Large intestine (tissue), 3 donors: ENCODE measurements around the gene SMNDC1. TPM values are rescaled to one million over a fixed set of nuclear protein-coding genes. Genes with fewer than 3 reads are reported as not detected.
"Not testable (repeated sequence)": the region's sequence is repeated elsewhere in the genome, so short reads cannot be mapped to it uniquely, and the experiment has no call there.

Source experiments
- DNase-seq, 2 donors: peaks; one replicate each; pipeline versions ENCODE4 v3.0.0 to v3.0.0-alpha.2; 2013
- H3K27ac ChIP-seq: one replicate; pipeline ENCODE4 v1.5.1; 2013; ENCODE audit warnings: low read length
- H3K27me3 ChIP-seq: 2 replicates; pipeline ENCODE4 v1.6.1; 2013; ENCODE audit warnings: low read length; ENCODE audit not compliant: control insufficient read depth, insufficient read depth
- H3K36me3 ChIP-seq: 2 replicates; pipeline ENCODE4 v1.6.1; 2013; ENCODE audit warnings: low read length; ENCODE audit not compliant: control insufficient read depth, insufficient read depth
- H3K4me1 ChIP-seq: one replicate; pipeline ENCODE4 v1.6.1; 2013; ENCODE audit warnings: low read length; ENCODE audit not compliant: control insufficient read depth, insufficient read depth
- H3K4me3 ChIP-seq: one replicate; pipeline ENCODE4 v1.5.1; 2013; ENCODE audit warnings: low read length
- H3K9me3 ChIP-seq: one replicate; pipeline ENCODE4 v1.6.1; 2013; ENCODE audit warnings: mild to moderate bottlenecking, low read depth, low read length, moderate library complexity; ENCODE audit not compliant: control insufficient read depth
- WGBS: methylation state at CpG from one replicate; pipeline ENCODE4 v1.1.5; 2013; ENCODE audit warnings: low lambda C conversion rate; ENCODE audit not compliant: insufficient coverage; 5-methylcytosine and 5-hydroxymethylcytosine counted together
- polyA plus RNA-seq: library from polyadenylated mRNA; unstranded; fragments of 120-200 nt; gene quantifications from one replicate; pipeline ENCODE4 v1.2.1, GENCODE V29; 2013

SMNDC1 gene
- polyA plus RNA-seq, 1 donor: 33.8 TPM

DNA sequence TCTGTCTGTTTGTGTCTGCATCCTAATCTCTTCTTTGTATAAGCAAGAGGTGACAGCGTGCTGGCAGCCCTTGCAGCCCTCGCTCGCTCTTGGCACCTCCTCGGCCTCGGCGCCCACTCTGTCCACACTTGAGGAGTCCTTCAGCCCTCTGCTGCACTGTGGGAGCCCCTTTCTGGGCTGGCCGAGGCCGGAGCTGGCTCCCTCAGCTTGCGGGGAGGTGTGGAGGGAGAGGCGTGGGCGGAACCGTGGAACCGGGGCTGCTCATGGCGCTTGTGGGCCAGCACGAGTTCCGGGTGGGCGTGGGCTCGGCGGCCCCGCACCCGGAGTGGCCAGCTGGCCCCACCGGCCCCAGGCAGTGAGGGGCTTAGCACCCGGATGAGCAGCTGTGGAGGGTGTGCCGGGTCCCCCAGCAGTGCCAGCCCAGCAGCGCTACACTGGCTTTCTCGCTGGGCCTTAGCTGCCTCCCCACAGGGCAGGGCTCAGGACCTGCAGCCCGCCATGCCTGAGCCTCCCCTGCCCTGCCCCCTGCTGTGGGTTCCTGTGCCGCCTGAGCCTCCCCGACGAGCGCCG is 26.6 kb upstream of the SMNDC1 start:
- WGBS: no CpG with 5 or more reads among the region's 32 CpGs

DNA sequence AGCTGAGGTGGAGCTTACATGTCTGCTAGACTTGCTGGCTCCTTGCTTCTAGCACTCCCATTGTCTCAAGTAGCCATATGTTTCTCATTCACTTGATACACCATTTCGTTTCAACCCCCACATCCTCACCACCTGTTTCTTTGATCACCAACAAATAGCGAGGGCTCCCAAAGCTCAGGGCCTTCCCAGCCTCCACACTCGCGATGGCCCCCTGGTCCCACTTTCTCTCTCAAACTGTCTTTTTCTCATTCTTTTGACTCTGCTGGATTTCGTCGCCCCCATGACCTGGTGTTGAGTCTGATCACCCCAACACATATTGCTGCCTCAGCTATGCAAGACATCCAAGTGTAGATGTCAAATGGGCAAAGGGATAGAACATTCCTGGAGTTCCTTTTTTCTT is 26.0 kb upstream of the SMNDC1 start:
- peaks cover 3% of the 10 kb centered on the region for H3K4me1 ChIP-seq
- 100% methylated on average over 4 of the region's 6 CpGs for whole genome bisulfite sequencing
- H3K36me3 ChIP-seq: no peaks in the 10 kb centered on the region
- H3K9me3 ChIP-seq: peaks cover 24% of the 10 kb centered on the region
- DNase-seq: no peak
- H3K27me3 ChIP-seq: peaks cover 4% of the 10 kb centered on the region
- H3K27ac ChIP-seq: no peak overlapping the region
- H3K4me3 ChIP-seq: no peak overlapping the region

More for the DNA sequence above, 26.6 kb upstream of the SMNDC1 start:
- peaks cover 24% of the 10 kb centered on the region for H3K9me3 ChIP-seq
- H3K27me3 ChIP-seq, DNase-seq, H3K36me3 ChIP-seq, H3K27ac ChIP-seq, H3K4me3 ChIP-seq, H3K4me1 ChIP-seq: not testable (repeated sequence)

DNA sequence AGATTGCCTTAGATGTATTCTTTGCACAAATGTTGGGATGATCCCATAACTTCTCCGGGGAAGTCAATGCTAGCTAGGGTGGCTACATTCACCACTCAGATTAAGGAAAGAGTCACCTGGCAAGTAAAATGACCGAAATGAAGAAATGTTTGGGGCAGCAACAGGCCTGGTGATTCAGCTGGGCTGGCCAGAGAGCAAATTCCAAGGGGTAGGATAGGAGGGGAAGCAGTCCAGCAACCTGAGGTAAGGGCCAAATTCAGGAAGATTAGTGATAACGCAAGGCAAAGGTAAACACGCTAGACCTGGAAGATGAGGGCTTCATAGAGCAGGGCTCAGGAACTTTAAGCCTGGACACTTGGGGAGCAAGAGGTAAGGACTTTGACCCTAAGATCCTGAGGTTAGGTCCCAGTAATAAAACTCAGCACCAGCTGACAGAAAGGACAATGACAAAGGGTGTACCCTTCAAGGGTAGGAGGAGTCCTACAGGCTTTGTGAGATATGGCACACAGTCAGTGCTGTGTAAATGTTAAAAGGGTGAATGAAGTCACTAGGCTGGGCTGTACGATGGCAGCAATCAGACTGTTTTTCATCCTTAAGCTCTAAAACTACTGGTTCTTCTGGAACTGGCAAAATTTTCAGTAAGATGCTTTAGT is 22.7 kb upstream of the SMNDC1 start:
- 50% methylated on average over 2 of the region's 5 CpGs for WGBS
- Histone ChIP-seq H3K4me3 (no peak overlapping the region), H3K36me3 (no peaks in the 10 kb centered on the region), H3K4me1 (peaks cover 3% of the 10 kb centered on the region), H3K27ac (peak overlapping the region; percentile 58), H3K9me3 (peaks cover 24% of the 10 kb centered on the region), H3K27me3 (peaks cover 4% of the 10 kb centered on the region)
- peak; percentile 53 to 79 for DNase-seq

DNA sequence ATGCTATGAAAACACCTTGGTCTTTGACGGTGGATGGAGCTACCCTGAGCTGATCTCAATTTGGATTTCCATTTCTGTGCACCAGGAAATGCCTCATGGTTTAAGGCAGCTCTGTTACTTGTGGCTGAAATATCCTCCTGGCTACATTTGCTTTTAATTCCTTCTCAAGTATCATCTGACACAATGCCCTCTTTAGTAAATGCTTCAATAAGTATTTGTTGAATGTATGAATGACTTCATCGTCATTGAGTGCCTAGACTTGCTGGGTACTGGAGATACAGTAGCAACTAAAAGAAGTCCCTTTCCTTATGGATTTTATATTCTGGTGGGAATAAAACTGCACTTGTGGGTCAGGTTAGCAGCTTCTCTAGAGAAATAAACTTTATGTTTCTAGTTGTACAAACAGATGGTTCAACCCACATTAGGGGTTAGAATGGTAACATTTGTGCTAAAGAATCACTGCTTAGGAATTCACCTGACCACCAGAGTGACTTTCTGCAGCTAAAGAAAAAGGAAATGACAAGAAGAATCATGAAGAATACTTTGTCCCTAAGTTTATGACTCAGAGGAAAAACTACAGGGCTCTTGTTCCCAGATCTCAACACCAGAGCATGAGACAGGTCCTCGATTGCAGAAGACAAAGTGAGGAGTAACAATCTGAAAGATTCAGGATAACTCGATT is 21.8 kb upstream of the SMNDC1 start:
- Histone ChIP-seq H3K9me3 (peaks cover 23% of the 10 kb centered on the region), H3K27me3 (peaks cover 4% of the 10 kb centered on the region), H3K36me3 (no peaks in the 10 kb centered on the region), H3K4me1 (peaks cover 3% of the 10 kb centered on the region), H3K4me3 (no peak overlapping the region), H3K27ac (peak overlapping the region; percentile 39)
- DNase-seq: peak in 1 of 2 donors; percentile 40
- 100% methylated on average over 2 of the region's 4 CpGs for WGBS

DNA sequence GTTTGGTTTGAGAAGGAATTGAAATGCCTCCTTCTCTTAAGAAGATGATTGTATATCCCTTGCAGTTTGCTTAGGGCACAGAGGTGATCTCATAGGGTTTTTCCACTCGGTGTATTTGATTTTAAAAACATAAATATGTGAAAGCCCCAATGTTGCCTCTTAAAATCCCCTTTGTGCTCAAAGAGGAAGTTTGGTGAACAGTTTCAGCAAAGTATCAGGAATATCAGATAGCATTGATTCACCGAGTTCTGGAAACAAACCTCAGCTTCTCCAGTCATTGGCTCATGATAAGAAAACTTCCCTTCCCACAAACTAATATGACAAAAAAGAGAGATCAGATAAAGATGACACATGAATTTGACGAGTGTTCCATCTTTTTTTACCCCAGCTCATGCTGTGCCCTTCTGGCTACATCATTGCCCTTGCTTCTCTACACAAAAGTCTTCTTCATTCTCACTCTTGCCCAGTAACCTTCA is 20.1 kb upstream of the SMNDC1 start:
- H3K36me3 ChIP-seq: no peaks in the 10 kb centered on the region
- no peak overlapping the region for H3K27ac ChIP-seq
- peaks cover 12% of the 10 kb centered on the region for H3K9me3 ChIP-seq
- peaks cover 3% of the 10 kb centered on the region for H3K4me1 ChIP-seq
- H3K27me3 ChIP-seq: peaks cover 4% of the 10 kb centered on the region
- WGBS: 83% methylated on average over 1 of the region's 3 CpGs
- no peak for DNase-seq
- H3K4me3 ChIP-seq: no peak overlapping the region

DNA sequence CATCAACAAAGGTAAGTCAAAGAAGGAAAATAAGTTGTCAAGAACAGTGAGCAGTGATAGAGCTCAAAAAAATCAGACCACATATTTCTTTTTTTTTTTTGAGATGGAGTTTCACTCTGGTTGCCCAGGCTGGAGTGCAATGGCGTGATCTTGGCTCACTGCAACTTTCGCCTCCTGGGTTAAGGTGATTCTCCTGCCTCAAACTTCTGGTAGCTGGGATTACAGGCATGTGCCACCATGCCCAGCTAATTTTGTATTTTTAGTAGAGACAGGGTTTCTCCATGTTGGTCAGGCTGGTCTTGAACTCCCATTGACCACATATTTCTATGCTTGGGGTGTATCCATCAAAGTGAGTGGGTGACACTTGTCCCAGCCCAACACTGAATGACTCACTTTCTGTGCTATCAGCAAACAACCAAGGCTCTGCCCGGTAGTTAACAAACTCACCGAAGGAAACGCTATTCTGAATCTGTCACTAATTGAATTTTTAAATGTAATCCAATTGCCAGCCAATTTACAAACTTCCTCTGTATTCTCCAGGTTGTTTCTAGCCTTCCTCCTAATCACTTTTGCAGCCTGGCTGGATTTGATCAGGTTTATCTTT is 19.6 kb upstream of the SMNDC1 start:
- Histone ChIP-seq H3K27ac (no peak overlapping the region), H3K4me3 (no peak overlapping the region), H3K27me3 (peaks cover 4% of the 10 kb centered on the region), H3K4me1 (peaks cover 3% of the 10 kb centered on the region), H3K9me3 (peaks cover 8% of the 10 kb centered on the region), H3K36me3 (no peaks in the 10 kb centered on the region)
- no peak for DNase-seq
- no CpG with 5 or more reads among the region's 5 CpGs for WGBS

DNA sequence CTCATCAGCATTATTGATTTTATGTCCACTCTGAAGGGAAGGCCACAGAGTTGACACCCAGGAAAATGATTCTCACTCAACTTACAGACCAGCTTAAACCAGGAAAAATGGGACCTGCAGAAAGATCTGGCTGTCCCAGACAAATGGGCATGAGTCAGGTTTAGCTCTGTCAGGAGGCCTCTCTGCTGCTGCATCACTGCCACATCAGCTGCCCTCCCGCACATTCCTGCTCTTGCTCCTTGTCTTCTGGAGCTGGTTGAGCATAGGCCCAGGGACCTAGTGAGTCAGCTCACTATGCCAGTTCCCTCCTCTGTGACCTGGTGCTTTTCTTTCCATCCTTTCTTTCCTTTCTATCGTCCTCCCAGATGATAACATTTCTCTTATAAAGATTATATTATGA is 18.8 kb upstream of the SMNDC1 start:
- Histone ChIP-seq H3K4me1 (peaks cover 3% of the 10 kb centered on the region), H3K4me3 (no peak overlapping the region), H3K27ac (no peak overlapping the region), H3K27me3 (peaks cover 4% of the 10 kb centered on the region), H3K9me3 (peaks cover 8% of the 10 kb centered on the region), H3K36me3 (no peaks in the 10 kb centered on the region)
- DNase-seq: no peak
- WGBS: 100% methylated on average over 1 of the region's 2 CpGs

DNA sequence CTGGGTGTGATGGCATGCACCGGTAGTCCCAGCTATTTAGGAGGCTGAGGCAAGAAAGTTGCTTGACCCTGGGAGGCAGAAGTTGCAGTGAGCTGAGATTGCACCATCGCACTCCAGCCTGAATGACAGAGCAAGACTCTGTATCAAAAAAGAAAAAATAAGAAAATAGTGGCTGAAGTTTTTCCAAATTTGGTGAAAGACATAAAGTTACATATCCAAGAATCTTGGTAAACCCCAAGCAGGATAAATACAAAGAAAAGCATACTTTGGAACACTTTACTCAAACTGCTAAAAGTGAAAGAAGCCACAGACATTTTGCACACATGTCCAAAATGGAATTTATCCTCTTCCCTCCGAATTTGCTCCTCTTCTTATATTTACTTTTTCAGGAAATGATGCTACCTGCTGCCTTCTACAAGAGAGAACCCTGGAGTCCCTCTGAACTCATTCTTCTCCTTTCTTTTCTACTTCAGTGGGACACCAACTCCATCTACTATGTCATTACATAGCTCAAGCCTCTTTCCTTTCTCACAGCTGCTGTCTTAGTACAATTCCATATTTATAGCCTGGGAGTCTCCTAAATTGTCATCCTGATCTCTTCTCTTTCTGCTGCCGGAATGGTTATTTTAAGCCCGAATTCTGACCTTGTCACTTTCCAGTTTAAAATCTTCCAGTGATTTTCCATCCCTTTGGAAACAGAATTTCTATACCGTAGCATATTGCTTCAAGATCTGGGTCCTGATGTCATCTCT is 17.3 kb upstream of the SMNDC1 start:
- H3K9me3 ChIP-seq: peaks cover 8% of the 10 kb centered on the region
- H3K27me3 ChIP-seq: peaks cover 4% of the 10 kb centered on the region
- no CpG with 5 or more reads among the region's 6 CpGs for WGBS
- no peaks in the 10 kb centered on the region for H3K36me3 ChIP-seq
- no peaks in the 10 kb centered on the region for H3K4me1 ChIP-seq
- no peak overlapping the region for H3K27ac ChIP-seq
- DNase-seq: no peak
- H3K4me3 ChIP-seq: no peak overlapping the region

DNA sequence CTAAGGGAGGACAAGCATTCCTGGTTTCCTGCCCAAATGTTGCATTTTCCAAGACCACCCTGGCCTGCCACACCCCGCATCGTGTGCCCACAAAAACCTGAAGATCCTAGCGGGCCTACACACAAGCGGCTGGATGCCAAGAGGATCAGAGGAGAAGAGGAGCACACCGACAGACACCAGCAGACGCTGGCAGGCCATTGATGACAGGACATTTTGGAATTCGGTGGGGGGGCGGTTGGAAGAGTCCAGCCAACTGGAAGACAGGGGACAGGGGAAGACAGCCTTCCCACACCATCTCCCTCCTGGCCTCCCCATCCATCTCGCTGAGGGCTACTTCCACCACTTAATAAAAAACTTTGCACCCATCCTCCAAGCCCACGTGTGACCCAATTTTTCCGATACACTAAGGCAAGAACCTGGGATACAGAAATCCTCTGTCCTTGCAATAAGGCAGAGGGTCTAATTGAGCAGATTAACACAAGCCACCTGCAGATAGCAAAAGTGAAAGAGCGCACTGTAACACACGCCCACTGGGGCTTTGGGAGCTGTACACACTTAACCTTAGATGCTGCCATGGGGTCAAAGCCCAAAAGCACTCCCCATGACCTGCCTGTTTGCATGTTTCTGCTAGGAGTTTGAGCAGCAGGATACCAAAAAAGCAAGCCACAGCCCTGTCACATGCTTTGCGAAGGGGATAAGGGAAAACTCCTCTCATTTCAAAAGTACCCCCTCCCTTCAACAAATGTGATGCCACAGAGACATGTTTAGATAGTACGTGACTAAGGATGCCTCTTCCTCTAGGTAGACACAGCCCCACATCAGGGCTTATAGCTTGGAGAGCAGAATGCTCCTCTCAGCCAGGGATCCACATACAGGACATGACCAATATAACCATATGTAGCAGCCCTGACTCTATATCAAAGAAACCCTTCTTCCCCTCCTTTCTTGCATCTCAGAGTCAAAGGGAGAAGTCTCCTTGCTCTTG is 13.4 kb upstream of the SMNDC1 start:
- WGBS: no CpG with 5 or more reads among the region's 15 CpGs
- no peaks in the 10 kb centered on the region for H3K36me3 ChIP-seq
- DNase-seq: no peak
- H3K4me3 ChIP-seq: no peak overlapping the region
- no peaks in the 10 kb centered on the region for H3K4me1 ChIP-seq
- peaks cover 8% of the 10 kb centered on the region for H3K9me3 ChIP-seq
- H3K27ac ChIP-seq: no peak overlapping the region
- H3K27me3 ChIP-seq: no peaks in the 10 kb centered on the region
